KMS-11 (cell line): ENCODE results near the gene COQ9.
"Not testable (repeated sequence)": the region's sequence is repeated elsewhere in the genome, so short reads cannot be mapped to it uniquely, and the experiment has no call there.

ENCODE experiments used
- H2AFZ ChIP-seq: fragments of 200-600 bp; sonication (generic); 2 replicates; pipeline ENCODE4 v1.6.1; 2016; ENCODE audit warnings: antibody characterized with exemption, mixed run types, low read depth
- H3K27ac ChIP-seq: fragments of 200-600 bp; sonication (generic); 2 replicates; pipeline ENCODE4 v1.6.1; 2016; ENCODE audit warnings: mild to moderate bottlenecking, mixed run types
- H3K27me3 ChIP-seq: fragments of 200-600 bp; sonication (generic); 2 replicates; pipeline ENCODE4 v1.6.1; 2017; ENCODE audit warnings: mild to moderate bottlenecking, low read depth, mixed run types, moderate library complexity; ENCODE audit not compliant: insufficient read depth
- H3K36me3 ChIP-seq: fragments of 200-600 bp; sonication (generic); 2 replicates; pipeline ENCODE4 v1.6.1; 2017; ENCODE audit warnings: mild to moderate bottlenecking, mixed run types; ENCODE audit not compliant: insufficient read depth
- H3K4me1 ChIP-seq: fragments of 200-600 bp; sonication (generic); 2 replicates; pipeline ENCODE4 v1.6.1; 2016; ENCODE audit warnings: mild to moderate bottlenecking, low read depth, mixed run types; ENCODE audit not compliant: poor library complexity, severe bottlenecking
- H3K4me2 ChIP-seq: fragments of 200-600 bp; sonication (generic); 2 replicates; pipeline ENCODE4 v1.7.0; 2016; ENCODE audit warnings: mild to moderate bottlenecking, mixed run types
- H3K4me3 ChIP-seq: fragments of 200-600 bp; sonication (generic); IDR thresholded peaks from 2 replicates; pipeline ENCODE4 v1.6.1; 2017; ENCODE audit warnings: low read depth, low read length, mixed read lengths; ENCODE audit not compliant: insufficient read depth
- H3K79me2 ChIP-seq: fragments of 200-600 bp; sonication (generic); 2 replicates; pipeline ENCODE4 v1.6.1; 2016; ENCODE audit warnings: low read depth, mixed run types; ENCODE audit not compliant: insufficient read depth
- H3K9ac ChIP-seq: fragments of 200-600 bp; sonication (generic); 2 replicates; pipeline ENCODE4 v1.6.1; 2016; ENCODE audit warnings: mild to moderate bottlenecking, mixed run types
- H4K20me1 ChIP-seq: fragments of 200-600 bp; sonication (generic); 2 replicates; pipeline ENCODE4 v1.6.1; 2016; ENCODE audit warnings: mild to moderate bottlenecking, mixed run types; ENCODE audit not compliant: insufficient read depth
- TF ChIP-seq, protein P1 (sequence below): fragments of 200-600 bp; sonication (generic); conservative IDR thresholded peaks from 2 replicates; pipeline ENCODE4 v1.6.1; 2017; ENCODE audit warnings: low read depth, mild to moderate bottlenecking, antibody characterized with exemption, low read length, moderate library complexity, mixed read lengths

The COQ9 gene, protein sequence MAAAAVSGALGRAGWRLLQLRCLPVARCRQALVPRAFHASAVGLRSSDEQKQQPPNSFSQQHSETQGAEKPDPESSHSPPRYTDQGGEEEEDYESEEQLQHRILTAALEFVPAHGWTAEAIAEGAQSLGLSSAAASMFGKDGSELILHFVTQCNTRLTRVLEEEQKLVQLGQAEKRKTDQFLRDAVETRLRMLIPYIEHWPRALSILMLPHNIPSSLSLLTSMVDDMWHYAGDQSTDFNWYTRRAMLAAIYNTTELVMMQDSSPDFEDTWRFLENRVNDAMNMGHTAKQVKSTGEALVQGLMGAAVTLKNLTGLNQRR

GRCh38 chr16:57447186-57447962 is at the start of gene COQ9, which contains the start of gene CIAPIN1:
COQ9 (plus strand) TSS chr16:57447479; CDS start chr16:57447506, 27 bp downstream.
CIAPIN1 (minus strand) TSS chr16:57447385; CDS start chr16:57440928, 6,457 bp downstream.
- peaks cover 48% of the 10 kb centered on the region for H3K79me2 ChIP-seq

GRCh38 chr16:57397493-57397892 is 49.8 kb upstream of the COQ9 start:
- not testable (repeated sequence) for H3K4me3 ChIP-seq, H3K27me3 ChIP-seq, H3K9ac ChIP-seq, H3K4me2 ChIP-seq, H3K4me1 ChIP-seq, H2AFZ ChIP-seq, H3K36me3 ChIP-seq, H3K79me2 ChIP-seq, H4K20me1 ChIP-seq, H3K27ac ChIP-seq

More at GRCh38 chr16:57447186-57447962, at the start of gene COQ9, which contains the start of gene CIAPIN1:
- H3K4me2 ChIP-seq, result peak within 1 kb of the TSS; percentile 78
- H4K20me1 ChIP-seq, result no peaks in the 10 kb centered on the region
- TF ChIP-seq, protein P1, sequence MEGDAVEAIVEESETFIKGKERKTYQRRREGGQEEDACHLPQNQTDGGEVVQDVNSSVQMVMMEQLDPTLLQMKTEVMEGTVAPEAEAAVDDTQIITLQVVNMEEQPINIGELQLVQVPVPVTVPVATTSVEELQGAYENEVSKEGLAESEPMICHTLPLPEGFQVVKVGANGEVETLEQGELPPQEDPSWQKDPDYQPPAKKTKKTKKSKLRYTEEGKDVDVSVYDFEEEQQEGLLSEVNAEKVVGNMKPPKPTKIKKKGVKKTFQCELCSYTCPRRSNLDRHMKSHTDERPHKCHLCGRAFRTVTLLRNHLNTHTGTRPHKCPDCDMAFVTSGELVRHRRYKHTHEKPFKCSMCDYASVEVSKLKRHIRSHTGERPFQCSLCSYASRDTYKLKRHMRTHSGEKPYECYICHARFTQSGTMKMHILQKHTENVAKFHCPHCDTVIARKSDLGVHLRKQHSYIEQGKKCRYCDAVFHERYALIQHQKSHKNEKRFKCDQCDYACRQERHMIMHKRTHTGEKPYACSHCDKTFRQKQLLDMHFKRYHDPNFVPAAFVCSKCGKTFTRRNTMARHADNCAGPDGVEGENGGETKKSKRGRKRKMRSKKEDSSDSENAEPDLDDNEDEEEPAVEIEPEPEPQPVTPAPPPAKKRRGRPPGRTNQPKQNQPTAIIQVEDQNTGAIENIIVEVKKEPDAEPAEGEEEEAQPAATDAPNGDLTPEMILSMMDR, result no peak
- peak within 1 kb of the TSS; percentile 97 for H3K9ac ChIP-seq
- no peaks in the 10 kb centered on the region for H3K27me3 ChIP-seq
- H3K4me1 ChIP-seq, result peaks cover 19% of the 10 kb centered on the region
- H3K27ac ChIP-seq, result peak within 1 kb of the TSS; percentile 70
- H2AFZ ChIP-seq, result peak within 1 kb of the TSS; percentile 86
- H3K36me3 ChIP-seq, result no peaks in the 10 kb centered on the region
- peak within 1 kb of the TSS; percentile 54 for H3K4me3 ChIP-seq

GRCh38 chr16:57401943-57402640 is 45.2 kb upstream of the COQ9 start:
- Histone ChIP-seq H3K27me3 (0 out of 2 replicates have a peak, but pooled peaks cover 2% of the 10 kb centered on the region), H2AFZ (no peak overlapping the region), H3K9ac (no peak overlapping the region), H3K27ac (no peak overlapping the region), H3K79me2 (no peaks in the 10 kb centered on the region), H4K20me1 (no peaks in the 10 kb centered on the region), H3K4me1 (no peaks in the 10 kb centered on the region), H3K4me2 (no peak overlapping the region), H3K4me3 (no peak overlapping the region), H3K36me3 (no peaks in the 10 kb centered on the region)
- TF ChIP-seq, protein P1, result no peak

- Histone ChIP-seq H3K4me3 (no peak within 1 kb of the TSS), H3K36me3 (no peaks in the 10 kb centered on the region), H3K79me2 (no peaks in the 10 kb centered on the region), H3K27me3 (0 out of 2 replicates have a peak, but pooled peaks cover 2% of the 10 kb centered on the region), H3K4me1 (no peaks in the 10 kb centered on the region), H3K4me2 (no peak within 1 kb of the TSS), H2AFZ (no peak within 1 kb of the TSS), H4K20me1 (no peaks in the 10 kb centered on the region), H3K9ac (no peak within 1 kb of the TSS), H3K27ac (no peak within 1 kb of the TSS)
- TF ChIP-seq, protein P1, result no peak
Observed at GRCh38 chr16:57403965-57404817, 43.1 kb upstream of the COQ9 start, which contains the start of gene CCL17. CCL17 (plus strand) TSS chr16:57404767; CDS start chr16:57413933, 9,166 bp downstream.
